ENCODE results near the gene SOD1. TPM values are rescaled to one million over a fixed set of nuclear protein-coding genes. Genes with fewer than 3 reads are reported as not detected.

Gene SOD1
- total RNA-seq, 1 experiment from 2014 or later = 288 TPM

DNA sequence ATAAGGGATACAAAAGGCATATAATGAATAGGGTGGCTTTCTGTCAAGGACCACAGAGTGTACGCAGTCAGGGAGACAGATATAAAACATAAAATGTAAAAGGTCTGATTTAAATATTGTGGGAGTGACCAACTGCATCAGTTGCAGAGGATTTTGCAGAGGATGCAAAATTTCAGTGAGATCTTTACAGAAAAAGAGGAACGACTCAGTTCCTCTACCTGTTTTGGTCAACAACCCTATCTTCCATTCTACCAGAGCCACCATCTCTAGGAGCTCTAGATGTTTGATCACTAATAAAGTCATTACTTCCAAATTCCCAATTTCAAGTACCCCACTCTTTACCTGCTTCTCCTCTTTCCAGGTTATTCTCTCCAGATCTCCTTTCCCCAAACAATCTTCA is 16.5 kb downstream of the SOD1 start:
- H3K9me2 ChIP-seq (ENCODE audit: insufficient read depth) = no peaks in the 10 kb centered on the region
- H3F3A ChIP-seq (ENCODE audit: insufficient read depth, low read depth) = peaks cover 9% of the 10 kb centered on the region
- H3K79me2 ChIP-seq (ENCODE audit: low read depth) = no peaks in the 10 kb centered on the region
- no peaks in the 10 kb centered on the region; the same call in 1 of the 2 replicates for H4K20me1 ChIP-seq (ENCODE audit: insufficient read depth)
- H3K9me3 ChIP-seq (ENCODE audit: insufficient read depth, low read depth) = no peaks in the 10 kb centered on the region
- H2AFZ ChIP-seq = no peak overlapping the region
- no peak overlapping the region for H3K4me2 ChIP-seq
- intact Hi-C loops (cut with micrococcal nuclease; ENCODE audit: unreplicated experiment) = no loop called here
- peaks cover 9% of the 10 kb centered on the region; the same call in 1 of the 2 replicates for H3K36me3 ChIP-seq (ENCODE audit: low read depth)
- DNase-seq = no peak
- H3K4me1 ChIP-seq (replicated peaks; ENCODE audit: insufficient read depth) = no peaks in the 10 kb centered on the region
- no peaks in the 10 kb centered on the region for H3K27me3 ChIP-seq (ENCODE audit: insufficient read depth, low read depth)
- no peak overlapping the region for H3K4me3 ChIP-seq
- no TSS peak for BruUV-seq (replicated peaks)
- ChIA-PET POLR2A (ENCODE audit: unreplicated experiment) (no interaction called here), CTCF (no interaction called here)
- TF ChIP-seq, protein P1, sequence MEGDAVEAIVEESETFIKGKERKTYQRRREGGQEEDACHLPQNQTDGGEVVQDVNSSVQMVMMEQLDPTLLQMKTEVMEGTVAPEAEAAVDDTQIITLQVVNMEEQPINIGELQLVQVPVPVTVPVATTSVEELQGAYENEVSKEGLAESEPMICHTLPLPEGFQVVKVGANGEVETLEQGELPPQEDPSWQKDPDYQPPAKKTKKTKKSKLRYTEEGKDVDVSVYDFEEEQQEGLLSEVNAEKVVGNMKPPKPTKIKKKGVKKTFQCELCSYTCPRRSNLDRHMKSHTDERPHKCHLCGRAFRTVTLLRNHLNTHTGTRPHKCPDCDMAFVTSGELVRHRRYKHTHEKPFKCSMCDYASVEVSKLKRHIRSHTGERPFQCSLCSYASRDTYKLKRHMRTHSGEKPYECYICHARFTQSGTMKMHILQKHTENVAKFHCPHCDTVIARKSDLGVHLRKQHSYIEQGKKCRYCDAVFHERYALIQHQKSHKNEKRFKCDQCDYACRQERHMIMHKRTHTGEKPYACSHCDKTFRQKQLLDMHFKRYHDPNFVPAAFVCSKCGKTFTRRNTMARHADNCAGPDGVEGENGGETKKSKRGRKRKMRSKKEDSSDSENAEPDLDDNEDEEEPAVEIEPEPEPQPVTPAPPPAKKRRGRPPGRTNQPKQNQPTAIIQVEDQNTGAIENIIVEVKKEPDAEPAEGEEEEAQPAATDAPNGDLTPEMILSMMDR (conservative IDR thresholded peaks at IDR 0.05) = no peak
- TF ChIP-seq EZH2 (IDR thresholded peaks at IDR 0.05; ENCODE audit: low read depth) = no peak
- H3K27ac ChIP-seq = no peak overlapping the region

DNA sequence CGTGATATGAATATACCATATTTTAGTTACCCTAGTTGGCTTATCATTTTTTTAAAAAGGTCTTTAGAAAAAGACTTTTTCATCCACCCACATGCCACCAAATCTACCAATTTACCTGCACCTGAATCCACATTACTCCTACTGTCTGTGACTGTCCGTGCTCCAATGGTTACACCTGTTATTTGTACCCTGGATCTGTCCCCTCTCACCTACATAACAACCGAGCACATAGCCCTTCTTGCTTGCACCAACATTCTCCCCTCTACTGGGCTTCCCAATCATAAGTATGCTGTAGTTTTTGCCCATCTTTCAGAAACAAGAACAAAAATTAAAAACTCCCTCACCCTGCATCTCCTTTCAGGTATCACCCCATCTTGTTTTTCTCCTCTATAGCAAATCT is 17.6 kb downstream of the SOD1 start:
- intact Hi-C loops (cut with micrococcal nuclease; ENCODE audit: unreplicated experiment) = no loop called here
- ChIA-PET POLR2A (ENCODE audit: unreplicated experiment) (no interaction called here), CTCF (no interaction called here)
- Histone ChIP-seq H3K4me3 (no peak overlapping the region), H3K27ac (no peak overlapping the region), H2AFZ (no peak overlapping the region), H3K27me3 (ENCODE audit: insufficient read depth, low read depth) (no peaks in the 10 kb centered on the region), H3K9me3 (ENCODE audit: insufficient read depth, low read depth) (no peaks in the 10 kb centered on the region), H3K9me2 (ENCODE audit: insufficient read depth) (no peaks in the 10 kb centered on the region), H3K79me2 (ENCODE audit: low read depth) (no peaks in the 10 kb centered on the region), H3K4me2 (no peak overlapping the region), H3K36me3 (ENCODE audit: low read depth) (peaks cover 9% of the 10 kb centered on the region; the same call in 1 of the 2 replicates), H3F3A (ENCODE audit: insufficient read depth, low read depth) (peaks cover 9% of the 10 kb centered on the region; the same call in 1 of the 2 replicates), H4K20me1 (ENCODE audit: insufficient read depth) (no peaks in the 10 kb centered on the region; the same call in 1 of the 2 replicates), H3K4me1 (replicated peaks; ENCODE audit: insufficient read depth) (no peaks in the 10 kb centered on the region)
- no peak for TF ChIP-seq EZH2 (IDR thresholded peaks at IDR 0.05; ENCODE audit: low read depth)
- TF ChIP-seq, protein P1 (conservative IDR thresholded peaks at IDR 0.05) = no peak
- DNase-seq = no peak
- BruUV-seq (replicated peaks) = no TSS peak

DNA sequence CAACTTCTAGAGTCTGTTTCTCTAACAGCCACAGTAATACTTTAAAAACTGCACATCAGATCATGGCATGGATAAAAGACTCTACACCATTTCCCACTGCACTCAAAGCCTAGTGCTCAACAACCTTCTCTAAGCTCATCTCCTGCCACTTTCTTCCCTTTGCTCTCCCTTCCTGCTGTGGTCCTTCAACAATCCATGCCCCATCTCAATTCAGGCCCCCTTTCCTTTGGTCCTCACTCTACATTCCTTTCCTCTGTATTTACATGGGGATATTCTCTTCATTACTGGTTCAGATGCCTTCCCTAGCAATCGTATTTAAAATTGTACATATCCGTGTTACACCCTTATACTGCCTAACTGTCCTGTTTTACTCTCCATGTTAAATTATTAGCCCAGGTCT is 19.0 kb downstream of the SOD1 start:
- Histone ChIP-seq H3K9me3 (ENCODE audit: insufficient read depth, low read depth) (no peaks in the 10 kb centered on the region), H2AFZ (no peak overlapping the region), H3K79me2 (ENCODE audit: low read depth) (peaks cover 3% of the 10 kb centered on the region; the same call in 1 of the 2 replicates), H3F3A (ENCODE audit: insufficient read depth, low read depth) (no peaks in the 10 kb centered on the region), H3K27me3 (ENCODE audit: insufficient read depth, low read depth) (no peaks in the 10 kb centered on the region), H3K4me3 (no peak overlapping the region), H3K9me2 (ENCODE audit: insufficient read depth) (no peaks in the 10 kb centered on the region), H3K36me3 (ENCODE audit: low read depth) (peaks cover 14% of the 10 kb centered on the region; the same call in 1 of the 2 replicates), H3K4me1 (replicated peaks; ENCODE audit: insufficient read depth) (no peaks in the 10 kb centered on the region), H4K20me1 (ENCODE audit: insufficient read depth) (no peaks in the 10 kb centered on the region; the same call in 1 of the 2 replicates), H3K4me2 (no peak overlapping the region), H3K27ac (no peak overlapping the region)
- ChIA-PET POLR2A (ENCODE audit: unreplicated experiment) (no interaction called here), CTCF (no interaction called here)
- BruUV-seq (replicated peaks) = no TSS peak
- intact Hi-C loops (cut with micrococcal nuclease; ENCODE audit: unreplicated experiment) = no loop called here
- TF ChIP-seq, protein P1 (conservative IDR thresholded peaks at IDR 0.05) = no peak
- TF ChIP-seq EZH2 (IDR thresholded peaks at IDR 0.05; ENCODE audit: low read depth) = no peak
- DNase-seq = no peak
